GM18870 (cell line): ENCODE measurements around the gene ADAMTS3.
A peak's percentile ranks its signal among the peaks of the same experiment; 100 is the strongest.

Experiments
- ATAC-seq: cut with Tn5 transposase; IDR thresholded peaks from one replicate; pipeline ENCODE4 v1.9.1; 2021; ENCODE audit warnings: moderate library complexity; ENCODE audit not compliant: unreplicated experiment

ADAMTS3 gene

DNA sequence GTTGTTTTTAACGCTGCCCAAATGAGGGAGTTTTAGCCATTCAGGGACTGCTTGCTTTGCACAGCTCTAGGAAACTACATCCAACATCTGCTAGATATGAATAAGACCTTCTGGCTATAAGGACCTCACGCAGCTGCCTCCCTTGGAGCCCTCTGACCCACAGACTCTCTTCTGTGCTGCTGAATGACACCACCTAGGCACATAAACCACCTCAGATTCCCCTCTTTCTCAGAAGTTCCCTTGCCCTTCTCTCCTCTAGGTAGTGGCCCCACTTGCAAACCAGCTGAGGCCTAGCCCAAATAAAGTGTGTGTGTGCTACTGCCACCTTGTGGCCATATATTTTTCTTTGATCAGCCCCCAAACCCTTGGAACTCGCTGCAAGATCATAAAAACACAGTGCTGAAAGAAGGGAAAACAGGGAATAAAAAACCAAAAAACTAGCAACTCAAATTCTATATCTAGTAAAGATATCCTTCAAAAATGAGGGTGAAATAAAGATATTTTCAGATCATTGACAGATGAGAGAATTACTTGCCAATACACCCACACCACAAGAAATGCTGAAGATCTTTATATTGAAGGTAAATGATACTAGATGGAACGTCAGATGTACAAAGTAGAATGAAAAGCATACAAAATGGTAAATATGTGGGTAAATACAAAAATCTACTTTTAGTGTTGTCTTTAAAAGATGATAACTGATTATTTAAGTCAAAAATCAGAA is 265.9 kb downstream of the ADAMTS3 start:
- ATAC-seq: peak; percentile 93

- no peak for ATAC-seq
These were observed 267.3 kb downstream of the ADAMTS3 start for GRCh38 chr4:72301759-72302158.

- ATAC-seq: no peak
These were observed 268.9 kb downstream of the ADAMTS3 start for GRCh38 chr4:72300126-72300525.

DNA sequence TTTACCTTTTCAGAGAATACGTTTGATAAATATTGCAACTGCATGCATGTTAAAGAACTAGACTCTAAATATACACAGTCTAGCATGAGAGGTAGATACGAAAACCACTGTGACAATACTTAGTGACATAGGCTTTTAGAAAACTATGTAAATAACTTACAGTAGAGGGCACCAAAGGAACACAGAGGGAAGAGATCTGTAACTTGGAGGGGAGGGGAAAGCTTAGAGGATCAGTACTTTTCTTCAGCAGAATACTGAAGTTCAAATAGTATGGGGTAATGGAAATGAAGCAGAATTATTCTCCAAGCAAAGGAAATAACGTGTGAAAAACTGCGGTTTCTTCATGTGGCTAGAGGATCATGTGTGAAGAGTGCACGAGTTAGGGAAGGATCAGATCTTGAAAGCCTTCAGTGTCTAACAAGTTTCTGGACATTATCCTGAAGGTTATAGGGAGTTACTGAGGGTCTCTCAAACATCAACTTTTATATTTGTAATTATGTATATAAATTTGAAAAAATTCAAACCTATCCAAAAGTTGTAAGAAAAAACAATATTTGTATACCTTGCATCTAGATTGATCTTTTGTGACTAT is 273.0 kb downstream of the ADAMTS3 start:
- peak; percentile 73 for ATAC-seq

DNA sequence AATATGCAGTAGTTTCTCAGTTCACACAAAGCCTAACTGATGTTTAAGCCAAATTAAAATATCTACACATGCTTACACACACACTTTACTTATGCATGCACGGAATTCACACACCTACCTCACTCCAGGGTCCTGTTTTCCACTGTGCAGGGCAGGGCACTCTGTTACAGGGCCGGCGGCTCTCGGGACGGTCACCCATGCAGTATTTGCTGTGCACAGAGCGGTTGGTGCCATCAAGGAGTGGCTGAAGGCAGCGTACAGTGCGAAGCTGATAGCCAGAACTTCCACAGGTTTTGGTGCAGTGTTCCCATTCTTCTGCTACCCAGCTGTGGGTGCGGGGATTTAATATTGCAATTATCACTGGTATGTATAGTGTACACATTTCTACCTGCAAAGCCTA is 278.3 kb downstream of the ADAMTS3 start:
- no peak for ATAC-seq

GRCh38 chr4:72286910-72287309 is 282.1 kb downstream of the ADAMTS3 start:
- ATAC-seq: no peak

DNA sequence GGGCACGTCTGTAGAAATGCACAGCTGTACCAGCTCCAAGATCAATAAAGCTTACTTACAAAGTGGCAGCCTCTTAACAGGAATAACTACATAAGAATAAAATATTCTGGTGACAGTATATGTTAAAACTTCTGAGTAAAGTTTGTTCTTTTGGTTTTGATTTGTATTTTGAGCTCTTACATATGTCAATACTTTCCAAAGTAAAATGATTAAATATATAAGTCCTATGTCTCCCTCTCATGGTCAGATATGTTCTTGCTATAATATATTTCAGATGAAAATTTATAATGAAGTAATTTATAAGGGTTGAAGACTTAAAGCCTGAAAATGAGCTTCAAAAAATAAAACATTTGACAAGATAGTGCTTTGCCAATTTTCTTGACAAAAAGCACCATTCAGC is 282.8 kb downstream of the ADAMTS3 start:
- ATAC-seq: no peak

DNA sequence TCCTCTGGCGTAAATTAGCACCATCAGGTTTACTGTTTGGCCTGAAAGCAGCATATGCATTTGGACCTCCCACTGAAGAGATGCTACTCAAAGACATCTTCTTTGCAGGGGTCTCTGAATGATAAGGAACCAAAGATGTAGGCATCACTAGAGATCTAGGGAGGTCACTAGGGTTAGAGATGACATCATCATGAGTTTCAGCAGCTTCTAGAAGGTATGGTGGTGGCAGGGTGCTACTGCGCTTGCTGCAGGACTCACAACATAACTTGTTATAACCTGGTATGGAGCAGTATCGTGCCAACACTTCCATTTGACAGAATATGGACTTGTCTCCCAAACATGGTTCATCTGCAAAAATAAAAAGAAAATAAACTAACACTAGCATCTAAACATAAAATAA is 285.7 kb downstream of the ADAMTS3 start:
- ATAC-seq: no peak

DNA sequence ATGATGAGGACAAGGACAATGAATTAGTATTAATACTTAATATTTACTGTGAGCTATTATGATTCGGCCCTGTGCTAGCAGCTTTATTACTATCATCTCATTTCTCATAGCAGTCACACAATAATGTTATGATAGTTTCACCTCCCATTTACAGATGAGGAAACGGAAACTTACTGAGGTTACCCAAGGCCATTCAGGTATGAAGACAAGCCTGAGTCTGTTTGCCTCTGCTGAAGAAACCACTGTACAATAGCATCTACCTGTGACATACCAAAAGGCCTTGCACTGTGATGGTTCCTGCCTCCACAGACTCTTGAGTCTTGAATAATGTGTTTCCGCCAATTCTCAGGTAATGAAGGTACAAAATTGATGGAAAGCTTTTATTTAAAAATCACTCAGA is 288.8 kb downstream of the ADAMTS3 start:
- ATAC-seq: no peak

DNA sequence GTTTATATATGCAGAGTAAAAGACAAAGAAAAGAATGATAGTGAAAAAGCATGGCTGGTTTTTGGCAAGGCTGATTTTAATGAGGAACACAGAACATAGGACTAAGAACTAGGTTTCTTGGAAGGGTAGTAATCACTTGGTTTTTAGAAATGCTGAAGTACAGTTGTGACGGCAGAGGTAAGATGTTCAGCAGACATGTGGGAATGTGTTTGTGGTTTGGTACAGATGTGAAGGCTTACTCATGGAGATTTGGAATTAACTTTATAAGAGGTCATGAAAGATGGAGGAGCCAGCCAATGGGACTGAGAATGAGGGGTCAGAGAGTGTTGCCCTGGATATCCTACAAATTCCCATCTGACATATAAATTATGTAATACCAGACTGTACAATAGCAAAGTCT is 293.6 kb downstream of the ADAMTS3 start:
- ATAC-seq: no peak

- ATAC-seq: no peak
These were observed 294.8 kb downstream of the ADAMTS3 start for GRCh38 chr4:72274251-72274650.

- ATAC-seq: no peak
These were observed 313.8 kb downstream of the ADAMTS3 start for GRCh38 chr4:72255269-72255668.

DNA sequence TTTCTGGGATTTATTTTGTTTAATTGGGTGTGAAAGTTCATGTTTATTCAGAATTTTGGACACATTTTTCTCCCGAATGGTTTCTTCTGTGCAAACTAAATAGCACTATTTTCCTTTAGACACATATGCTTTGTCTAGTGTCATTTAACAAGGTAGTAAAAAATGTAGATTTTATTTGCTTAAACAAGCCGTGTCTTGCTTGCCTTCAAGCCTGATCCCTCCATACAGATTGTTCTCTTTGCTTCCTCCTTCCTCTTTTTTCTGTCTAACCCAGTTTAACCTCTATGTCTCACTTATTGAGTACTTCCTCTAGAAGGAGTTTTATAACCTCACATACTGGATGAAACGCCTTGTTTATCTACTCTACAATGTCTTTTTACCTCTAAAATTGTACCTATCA is 325.4 kb downstream of the ADAMTS3 start:
- ATAC-seq: no peak

- no peak for ATAC-seq
These were observed 329.4 kb downstream of the ADAMTS3 start for GRCh38 chr4:72239487-72240116.
